Lower leg skin (tissue), 3 donors: ENCODE results near the gene CNOT9.

Experiments used
- POLR2A ChIP-seq, 2 donors: fragments of 450-650 bp; IDR thresholded peaks; one replicate each; pipeline ENCODE4 v1.6.1; 2016 to 2017; ENCODE audit warnings: antibody characterized with exemption in 2 of 2, mild to moderate bottlenecking in 1 of 2, moderate library complexity in 1 of 2
- TF ChIP-seq, protein P1 (sequence below), 3 donors: fragments of 450-650 bp; IDR thresholded peaks; one replicate each; pipeline ENCODE4 v1.5.1; 2016; ENCODE audit warnings: antibody characterized with exemption in 3 of 3, mild to moderate bottlenecking in 3 of 3, moderate library complexity in 2 of 3

DNA sequence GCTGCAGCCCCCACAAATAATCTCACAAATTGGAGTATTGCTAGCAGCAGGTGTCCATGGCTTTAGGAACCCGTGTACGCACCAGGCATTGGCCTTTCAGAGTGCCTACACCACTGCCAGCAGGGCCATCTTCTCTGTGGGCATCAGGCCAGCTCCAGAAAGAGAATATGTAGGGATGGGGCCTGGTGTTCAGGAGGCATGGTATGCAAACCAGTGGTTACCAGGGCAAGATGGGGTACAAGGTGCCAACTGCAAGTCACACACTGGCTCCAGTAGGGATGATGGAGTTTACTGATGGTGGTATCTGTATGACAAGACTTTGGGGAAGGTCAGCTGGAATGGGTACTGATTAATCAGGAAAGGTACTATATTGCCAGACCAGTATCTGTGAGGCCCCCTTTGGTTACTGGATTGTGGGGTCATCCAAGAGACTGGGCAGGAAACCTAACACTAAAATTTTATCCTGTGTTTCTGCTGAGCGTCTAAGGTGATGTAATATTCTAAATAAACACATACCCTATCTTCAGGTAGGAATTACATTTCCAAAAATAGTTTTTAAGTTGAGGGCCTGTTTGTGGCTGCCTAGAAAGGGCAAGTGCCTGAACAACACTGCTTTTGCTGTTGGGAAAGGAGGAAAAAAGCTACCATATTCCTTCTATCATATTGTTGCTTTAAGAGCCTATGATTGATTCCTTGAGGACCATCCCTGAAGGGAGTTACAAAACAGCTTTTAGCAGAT, 9.0 kb downstream of the CNOT9 start:
- TF ChIP-seq POLR2A (IDR thresholded peaks at IDR 0.05), result no peak
- TF ChIP-seq, protein P1, sequence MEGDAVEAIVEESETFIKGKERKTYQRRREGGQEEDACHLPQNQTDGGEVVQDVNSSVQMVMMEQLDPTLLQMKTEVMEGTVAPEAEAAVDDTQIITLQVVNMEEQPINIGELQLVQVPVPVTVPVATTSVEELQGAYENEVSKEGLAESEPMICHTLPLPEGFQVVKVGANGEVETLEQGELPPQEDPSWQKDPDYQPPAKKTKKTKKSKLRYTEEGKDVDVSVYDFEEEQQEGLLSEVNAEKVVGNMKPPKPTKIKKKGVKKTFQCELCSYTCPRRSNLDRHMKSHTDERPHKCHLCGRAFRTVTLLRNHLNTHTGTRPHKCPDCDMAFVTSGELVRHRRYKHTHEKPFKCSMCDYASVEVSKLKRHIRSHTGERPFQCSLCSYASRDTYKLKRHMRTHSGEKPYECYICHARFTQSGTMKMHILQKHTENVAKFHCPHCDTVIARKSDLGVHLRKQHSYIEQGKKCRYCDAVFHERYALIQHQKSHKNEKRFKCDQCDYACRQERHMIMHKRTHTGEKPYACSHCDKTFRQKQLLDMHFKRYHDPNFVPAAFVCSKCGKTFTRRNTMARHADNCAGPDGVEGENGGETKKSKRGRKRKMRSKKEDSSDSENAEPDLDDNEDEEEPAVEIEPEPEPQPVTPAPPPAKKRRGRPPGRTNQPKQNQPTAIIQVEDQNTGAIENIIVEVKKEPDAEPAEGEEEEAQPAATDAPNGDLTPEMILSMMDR (IDR thresholded peaks at IDR 0.05), result no peak
